Activated CD8-positive, alpha-beta memory T cell treated with anti-CD3 and anti-CD28 coated beads, Interleukin-2, amount 50 U/mL, for 4 hours (primary cell): ENCODE measurements around the gene TGFBR3.

Source experiments
- DNase-seq: peaks from one replicate; pipeline ENCODE4 v3.0.0-alpha.2; 2020

Gene TGFBR3

GRCh38 chr1:91730801-91731732 is 154.9 kb downstream of the TGFBR3 start:
- no peak for DNase-seq

- DNase-seq: no peak
Measured at GRCh38 chr1:91729621-91730358, 156.2 kb downstream of the TGFBR3 start.

GRCh38 chr1:91727763-91728162 is 158.2 kb downstream of the TGFBR3 start:
- no peak for DNase-seq

GRCh38 chr1:91725989-91726721 is 159.8 kb downstream of the TGFBR3 start:
- no peak for DNase-seq

- no peak for DNase-seq
Measured at GRCh38 chr1:91725618-91725988, 160.3 kb downstream of the TGFBR3 start.

GRCh38 chr1:91724644-91725043 is 161.3 kb downstream of the TGFBR3 start:
- no peak for DNase-seq

- no peak for DNase-seq
Measured at GRCh38 chr1:91724231-91724630, 161.7 kb downstream of the TGFBR3 start.

GRCh38 chr1:91720044-91720443 is 165.9 kb downstream of the TGFBR3 start:
- DNase-seq: no peak

GRCh38 chr1:91718877-91719276 is 167.1 kb downstream of the TGFBR3 start:
- DNase-seq: no peak

- DNase-seq: no peak
Measured at GRCh38 chr1:91718368-91718767, 167.6 kb downstream of the TGFBR3 start.

GRCh38 chr1:91717839-91718238 is 168.1 kb downstream of the TGFBR3 start:
- DNase-seq: no peak

- no peak for DNase-seq
Measured at GRCh38 chr1:91716339-91716738, 169.6 kb downstream of the TGFBR3 start.

- DNase-seq: no peak
Measured at GRCh38 chr1:91715416-91716000, 170.4 kb downstream of the TGFBR3 start.

GRCh38 chr1:91714867-91715381 is 171.0 kb downstream of the TGFBR3 start:
- no peak for DNase-seq

- peak; percentile 32 for DNase-seq
Measured at GRCh38 chr1:91712981-91713841, 172.7 kb downstream of the TGFBR3 start.

GRCh38 chr1:91712393-91712792 is 173.6 kb downstream of the TGFBR3 start:
- DNase-seq: no peak

GRCh38 chr1:91711504-91712247 is 174.3 kb downstream of the TGFBR3 start:
- no peak for DNase-seq

GRCh38 chr1:91710261-91710660 is 175.7 kb downstream of the TGFBR3 start:
- DNase-seq: no peak

GRCh38 chr1:91708691-91709090 is 177.3 kb downstream of the TGFBR3 start:
- DNase-seq: no peak

GRCh38 chr1:91707890-91708218 is 178.1 kb downstream of the TGFBR3 start:
- no peak for DNase-seq
